Activated T-cell treated with anti-CD3 and anti-CD28 coated beads for 4 hours (primary cell): ENCODE data around the gene CLDND2.
A peak's percentile ranks its signal among the peaks of the same experiment; 100 is the strongest.

Experiments
- DNase-seq: peaks from one replicate; pipeline ENCODE4 v3.0.0-alpha.2; 2020

The CLDND2 gene

DNA sequence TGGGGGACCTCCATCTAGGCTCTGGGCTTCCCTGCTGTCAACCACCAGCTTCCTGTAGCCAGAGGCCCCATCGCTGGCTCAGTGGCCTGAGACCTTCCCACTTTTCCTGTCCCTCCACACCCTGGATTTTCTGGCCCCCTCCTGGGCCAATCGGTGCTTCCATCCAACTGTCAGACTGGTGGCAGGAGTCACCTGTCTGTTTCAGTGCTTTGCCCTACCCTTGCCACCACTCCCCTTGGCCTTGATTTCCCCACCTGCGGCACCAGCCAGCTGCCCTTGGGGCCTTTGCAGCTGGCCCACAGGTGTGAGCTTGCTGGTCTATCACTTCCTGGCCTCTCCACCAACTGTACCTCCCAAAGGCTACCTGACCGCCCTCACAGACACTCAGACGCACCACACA, 39.4 kb downstream of the CLDND2 start:
- DNase-seq: no peak

DNA sequence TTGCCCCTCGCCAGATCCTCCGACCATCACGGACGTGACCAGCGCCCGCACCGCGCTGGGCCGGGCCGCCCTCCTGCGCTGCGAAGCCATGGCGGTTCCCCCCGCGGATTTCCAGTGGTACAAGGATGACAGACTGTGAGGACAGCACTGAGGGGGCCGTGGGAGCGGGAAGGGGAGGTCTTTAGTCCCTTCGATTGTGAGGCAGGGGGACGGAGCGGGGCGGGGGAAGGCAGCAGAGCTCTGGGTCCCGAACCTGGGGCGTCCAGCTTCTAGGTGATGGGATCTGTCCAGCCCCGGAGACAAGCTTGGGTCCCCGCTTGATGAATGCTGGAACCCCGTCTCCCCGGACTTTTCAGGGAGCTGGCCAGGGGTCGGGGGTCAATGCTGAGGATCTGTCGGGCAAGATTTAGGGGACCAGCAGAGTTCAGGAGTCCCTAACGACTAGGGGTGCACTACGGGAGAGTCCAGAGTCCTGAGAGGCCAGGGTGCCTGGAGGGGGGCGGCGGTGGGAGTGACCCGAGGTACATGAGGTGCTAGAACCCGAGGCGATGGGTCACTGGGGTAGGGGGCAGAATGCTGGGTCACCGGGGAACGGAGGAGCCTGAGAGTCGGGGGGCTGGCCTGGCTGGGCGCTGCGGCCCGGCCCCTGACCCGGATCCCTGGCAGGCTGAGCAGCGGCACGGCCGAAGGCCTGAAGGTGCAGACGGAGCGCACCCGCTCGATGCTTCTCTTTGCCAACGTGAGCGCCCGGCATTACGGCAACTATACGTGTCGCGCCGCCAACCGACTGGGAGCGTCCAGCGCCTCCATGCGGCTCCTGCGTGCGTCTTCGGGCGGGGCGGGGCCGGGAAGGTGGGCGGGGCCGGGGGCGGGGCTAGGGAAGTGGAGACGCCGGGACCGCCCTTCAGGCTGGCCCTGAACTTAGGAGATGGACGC, 41.5 kb downstream of the CLDND2 start:
- peak; percentile 20 for DNase-seq

DNA sequence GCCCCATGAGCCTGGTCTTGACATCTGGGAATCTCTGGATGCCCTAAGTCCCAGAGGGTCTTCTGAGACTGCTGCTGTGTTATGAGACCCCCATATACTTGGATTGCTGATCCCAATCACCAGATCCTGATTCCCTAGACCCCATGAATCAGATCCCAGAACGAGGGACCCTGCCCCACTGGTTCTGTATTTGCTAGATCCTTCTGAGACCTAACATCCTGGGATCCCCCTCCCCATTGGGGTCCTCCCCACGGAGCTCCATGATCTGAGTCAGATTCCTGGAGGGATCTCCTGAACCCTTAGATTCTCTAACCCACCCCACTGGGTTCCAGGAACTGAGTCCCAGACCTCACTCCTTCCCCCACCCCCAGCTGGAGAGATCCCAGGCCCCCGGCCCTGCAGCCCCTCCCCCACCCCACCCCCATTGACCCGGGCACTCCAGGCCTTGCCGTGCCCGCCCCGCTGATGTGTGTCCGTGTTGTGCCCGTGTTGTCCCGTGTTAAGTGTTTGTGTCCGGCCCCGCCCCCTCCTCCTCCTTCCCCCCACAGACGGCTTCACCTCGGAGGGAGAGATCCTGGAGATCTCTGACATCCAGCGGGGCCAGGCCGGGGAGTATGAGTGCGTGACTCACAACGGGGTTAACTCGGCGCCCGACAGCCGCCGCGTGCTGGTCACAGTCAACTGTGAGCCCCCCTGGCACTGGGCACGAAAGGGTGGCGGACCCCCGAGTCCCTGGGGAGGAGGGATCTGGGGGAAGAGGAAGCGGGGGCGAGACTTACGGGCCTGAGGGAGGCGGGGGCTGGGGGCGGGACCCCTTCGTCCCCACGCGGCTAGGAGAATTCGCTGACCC, 42.4 kb downstream of the CLDND2 start:
- no peak for DNase-seq

DNA sequence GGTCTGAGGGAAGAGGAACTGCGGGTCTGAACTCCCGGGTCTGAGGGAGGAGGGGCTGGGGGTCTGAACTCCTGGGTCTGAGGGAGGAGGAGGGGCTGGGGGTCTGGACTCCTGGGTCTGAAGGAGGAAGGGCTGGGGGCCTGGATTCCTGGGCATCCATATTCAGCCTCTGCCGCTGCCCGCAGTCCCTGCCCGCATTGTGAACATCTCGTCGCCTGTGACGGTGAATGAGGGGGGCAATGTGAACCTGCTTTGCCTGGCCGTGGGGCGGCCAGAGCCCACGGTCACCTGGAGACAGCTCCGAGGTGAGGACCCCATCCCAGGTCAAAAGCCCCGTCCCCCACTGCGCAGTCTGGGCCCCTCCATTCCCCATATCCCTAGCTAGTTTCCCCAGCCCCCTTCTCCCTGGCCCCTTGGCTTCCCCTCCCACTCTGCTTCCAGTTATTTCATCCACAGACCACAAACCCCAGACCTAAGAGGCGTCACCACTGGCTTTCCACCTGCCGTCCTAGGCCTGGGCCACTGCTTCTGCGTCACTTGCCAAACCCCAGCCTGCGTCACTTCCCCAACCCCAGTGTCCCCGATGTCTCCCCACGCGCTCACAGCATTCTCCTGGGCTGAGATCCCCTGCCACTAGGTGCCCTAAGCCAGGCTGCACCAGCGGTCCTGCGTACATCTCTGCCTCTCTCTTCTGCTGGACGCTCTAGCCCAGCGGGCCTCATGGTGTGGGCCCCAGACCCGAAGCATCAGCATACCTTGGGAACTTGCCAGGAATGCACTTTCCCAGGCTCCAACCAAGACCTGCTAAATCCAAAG, 43.4 kb downstream of the CLDND2 start:
- DNase-seq: no peak

DNA sequence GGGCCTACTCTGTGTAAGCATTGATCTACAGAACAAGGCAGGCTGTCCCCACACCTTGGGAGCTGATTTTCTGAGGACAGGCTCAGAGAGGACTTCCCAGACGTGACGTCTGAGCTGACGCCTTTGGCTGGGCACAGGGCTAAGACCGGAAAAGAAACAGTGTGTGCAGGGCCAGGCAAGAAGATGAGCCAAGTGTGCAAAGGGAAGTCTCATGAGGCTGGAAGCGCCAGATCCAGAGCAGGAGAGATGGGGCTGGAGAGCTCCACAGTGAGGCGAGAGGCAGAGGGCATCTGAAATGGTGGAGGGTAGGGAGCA, 44.7 kb downstream of the CLDND2 start:
- DNase-seq: no peak

DNA sequence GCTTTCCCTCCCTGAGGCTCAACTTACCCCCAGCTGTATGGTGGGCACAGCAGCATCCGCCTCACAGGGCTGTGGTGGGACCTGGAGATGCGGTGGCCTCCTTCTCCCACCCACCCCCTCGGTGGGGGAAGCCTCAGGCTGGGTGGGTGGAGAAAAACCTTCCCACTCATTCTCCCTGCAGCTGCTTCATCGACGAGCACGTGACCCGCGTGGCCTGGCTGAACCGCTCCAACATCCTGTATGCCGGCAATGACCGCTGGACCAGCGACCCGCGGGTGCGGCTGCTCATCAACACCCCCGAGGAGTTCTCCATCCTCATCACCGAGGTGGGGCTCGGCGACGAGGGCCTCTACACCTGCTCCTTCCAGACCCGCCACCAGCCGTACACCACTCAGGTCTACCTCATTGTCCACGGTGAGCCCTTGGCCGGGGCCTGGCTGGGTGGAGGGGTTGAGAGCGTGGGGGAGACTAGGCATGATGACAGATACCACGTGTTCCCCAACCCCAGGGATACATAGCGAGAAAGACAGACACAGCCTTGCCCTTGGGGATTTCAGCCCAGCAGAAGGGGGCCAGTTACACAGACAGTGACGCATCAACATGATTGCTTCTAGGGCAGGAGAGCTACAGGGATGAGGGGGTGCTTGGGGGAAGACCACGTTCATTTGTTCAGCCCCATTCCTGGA, 45.2 kb downstream of the CLDND2 start:
- DNase-seq: no peak

DNA sequence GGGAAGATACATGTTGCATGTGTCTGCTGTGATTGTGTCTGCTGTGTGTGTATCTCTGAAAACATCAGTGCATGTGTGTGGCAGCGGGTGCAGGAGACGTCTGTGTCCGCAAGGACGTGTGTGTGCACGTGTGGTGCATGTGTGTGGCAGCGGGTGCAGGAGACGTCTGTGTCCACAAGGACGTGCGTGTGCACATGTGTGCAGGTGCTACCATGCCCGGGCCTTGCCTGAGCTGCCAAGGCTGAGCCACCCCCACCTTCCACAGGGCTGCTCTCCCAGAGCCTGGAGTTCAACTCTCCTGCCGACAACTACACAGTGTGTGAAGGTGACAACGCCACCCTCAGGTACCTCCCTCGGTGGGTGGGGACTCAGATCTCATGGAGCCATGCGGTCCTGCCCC, 47.0 kb downstream of the CLDND2 start:
- DNase-seq: no peak

DNA sequence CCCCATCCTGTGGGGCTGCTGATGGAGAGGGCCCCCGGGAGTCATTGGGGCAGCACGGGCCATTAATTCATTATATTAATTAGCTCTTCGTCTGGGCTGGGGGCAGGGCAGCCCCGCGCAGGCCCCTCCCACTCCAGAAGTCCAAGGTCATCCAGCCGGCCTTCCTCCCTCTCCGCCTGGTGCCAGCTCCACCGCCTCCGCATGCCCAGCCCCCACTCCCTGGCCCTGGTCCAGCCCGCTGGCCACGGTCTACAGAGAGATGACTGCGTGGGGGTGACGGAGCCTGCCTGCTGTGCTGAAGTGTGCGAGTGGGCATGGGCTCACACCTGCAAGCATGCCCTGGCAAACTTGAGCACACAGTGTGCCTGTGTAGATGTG, 48.5 kb downstream of the CLDND2 start:
- DNase-seq: no peak

DNA sequence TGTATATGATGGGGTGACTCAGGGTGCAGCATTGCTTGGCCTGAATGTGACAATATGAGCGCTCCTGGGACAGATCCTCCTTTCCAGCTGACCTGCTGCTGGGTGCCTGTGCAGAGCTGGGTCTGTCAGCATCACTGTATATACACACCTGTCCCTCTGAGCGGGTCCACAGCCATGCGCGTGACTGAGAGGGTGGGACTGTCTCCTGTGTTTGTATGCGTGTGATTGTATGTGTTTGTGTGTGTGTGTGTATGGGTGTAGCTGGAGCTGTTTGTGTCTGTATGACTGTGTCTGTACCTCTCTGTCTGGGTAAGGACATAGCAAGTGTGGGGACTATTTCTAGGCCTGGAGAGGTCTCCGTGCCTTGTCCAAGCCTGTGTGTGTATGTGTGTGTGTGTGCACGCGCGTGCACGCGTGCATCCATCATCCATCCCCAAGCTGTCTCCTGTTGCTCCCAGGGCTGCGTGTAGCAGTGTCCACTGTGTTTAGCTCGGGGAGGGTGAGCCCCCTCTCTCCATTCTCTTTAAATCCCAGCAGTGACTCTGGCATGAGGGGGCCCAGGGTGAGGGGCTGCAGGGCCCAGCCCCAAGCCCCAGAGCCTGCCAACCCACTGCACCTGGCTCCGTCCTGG, 49.0 kb downstream of the CLDND2 start:
- no peak for DNase-seq

DNA sequence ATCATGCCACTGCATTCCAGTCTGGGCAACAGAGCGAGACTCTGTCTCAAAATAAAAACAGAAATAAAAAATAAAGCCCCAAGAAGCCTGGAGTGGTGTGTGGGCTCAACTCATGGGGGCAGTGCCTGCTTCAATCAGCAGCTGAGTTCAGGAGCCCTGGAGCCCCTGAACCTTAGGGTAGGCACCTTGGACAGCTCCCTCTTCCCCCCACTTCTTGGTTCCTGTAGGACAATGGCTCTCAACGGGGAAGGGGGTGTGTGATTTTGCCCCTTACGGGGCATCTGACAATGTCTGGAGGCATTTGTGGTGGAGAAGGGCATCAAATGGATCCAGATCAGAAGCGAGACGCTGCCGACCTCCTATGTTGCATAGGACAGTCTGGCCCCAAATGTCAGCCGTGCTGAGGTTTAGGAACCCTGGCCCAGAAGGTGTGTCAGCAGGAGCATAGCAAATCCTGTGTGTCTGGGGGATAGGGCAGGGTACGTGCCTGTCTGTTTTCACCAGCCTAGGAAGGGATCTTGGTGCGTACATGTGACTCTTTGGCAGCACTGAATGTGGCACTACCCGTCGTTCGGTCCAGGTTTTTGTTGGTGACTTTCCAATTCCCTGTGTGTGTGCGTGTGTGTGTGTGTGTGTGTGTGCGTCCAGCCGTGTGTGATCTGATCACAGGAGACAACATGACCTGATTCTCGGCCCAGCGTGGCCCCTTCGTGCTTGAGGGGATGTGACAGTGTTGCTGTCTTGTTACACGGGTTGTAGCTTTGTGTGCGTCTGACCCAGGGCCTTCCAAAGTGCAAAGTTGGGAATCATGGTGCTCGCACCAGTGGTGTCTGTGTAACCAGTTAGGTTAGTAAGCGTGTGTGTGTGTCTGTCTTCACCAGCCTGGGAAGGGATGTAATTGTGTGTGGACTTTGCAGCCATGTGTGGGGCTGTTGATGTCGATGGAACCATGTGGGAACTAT, 49.8 kb downstream of the CLDND2 start:
- DNase-seq: no peak

DNA sequence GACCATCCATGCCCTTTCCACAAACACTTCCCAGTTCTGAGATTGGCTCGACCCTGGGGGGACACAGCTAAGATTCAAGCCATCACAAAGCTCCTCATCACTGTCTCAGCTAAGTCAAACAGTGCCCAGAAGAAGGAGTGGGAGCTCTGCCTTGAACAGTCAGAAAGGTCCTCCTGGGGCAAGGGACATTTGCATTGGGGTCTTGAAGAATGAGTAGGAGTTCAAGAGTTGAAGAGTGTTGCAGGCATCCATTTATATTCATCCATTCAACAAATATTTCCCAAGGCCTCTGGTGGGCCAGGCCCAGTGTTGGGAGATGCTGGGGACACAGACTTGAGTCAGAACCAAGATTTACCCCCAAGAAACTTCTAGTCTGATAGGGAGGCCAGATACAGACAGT, 50.8 kb downstream of the CLDND2 start:
- DNase-seq: no peak

DNA sequence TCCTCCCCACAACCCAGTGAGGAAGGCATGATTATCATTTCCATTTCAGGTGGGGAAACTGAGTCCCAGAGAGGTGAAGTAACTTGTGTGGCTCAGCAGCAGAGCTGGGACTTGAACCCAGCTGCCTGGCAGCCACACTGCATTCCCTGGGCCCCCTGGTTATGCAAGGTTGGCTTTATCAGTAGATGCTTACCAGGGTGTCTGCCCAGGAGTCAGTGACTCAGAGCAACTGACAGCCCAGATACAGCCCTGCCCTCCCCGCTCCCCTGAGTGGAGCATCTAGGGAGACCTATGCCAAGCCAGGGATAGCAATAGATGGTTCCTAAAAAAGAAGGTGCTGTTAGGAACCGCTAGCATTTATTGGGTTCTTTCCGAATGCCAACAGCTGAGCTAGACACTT, 51.4 kb downstream of the CLDND2 start:
- DNase-seq: no peak
